GM12801 (cell line): Measurements from ENCODE around the gene HDHD5.

Source experiments
- TF ChIP-seq, protein P1 (sequence below): IDR thresholded peaks from one replicate; pipeline ENCODE4 v1.5.1; 2011; ENCODE audit warnings: control low read depth; ENCODE audit not compliant: insufficient read length; ENCODE audit errors: extremely low read depth

HDHD5 gene

DNA sequence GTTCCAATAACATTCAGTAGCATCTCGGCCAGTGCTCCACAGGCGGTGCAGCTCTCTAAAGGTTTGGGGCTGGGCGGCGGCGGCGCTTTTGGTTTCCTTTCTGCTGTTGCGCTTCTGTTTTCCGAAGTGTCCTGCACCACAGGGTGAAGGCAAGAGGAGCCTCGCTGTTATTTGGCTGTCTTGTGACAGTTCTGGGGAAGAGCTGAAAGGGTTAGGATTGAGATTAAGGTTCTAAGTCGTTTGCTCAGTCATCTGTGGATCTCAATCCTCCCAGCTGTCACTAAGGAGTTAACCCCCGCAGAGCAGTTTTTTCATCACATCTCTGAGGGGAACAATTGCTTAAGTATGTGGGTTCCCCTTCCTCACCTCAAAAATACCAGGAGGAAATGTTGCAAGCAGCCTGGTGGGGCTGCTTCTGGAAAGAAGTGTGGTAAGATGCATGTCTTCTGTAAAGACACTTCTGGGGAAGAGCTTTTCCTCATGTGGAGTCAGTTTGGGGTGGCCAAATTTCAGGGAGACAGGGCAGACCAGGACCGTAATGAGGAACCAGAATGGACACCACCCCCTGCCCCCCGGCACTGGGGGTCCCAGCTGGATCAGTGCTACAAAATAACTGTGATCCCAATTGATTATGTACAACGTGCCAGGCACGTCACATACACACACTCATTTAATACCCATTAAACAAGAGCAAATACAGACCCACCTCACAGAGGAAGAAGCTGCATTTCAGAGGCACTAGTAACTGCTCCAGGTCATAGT is 52.1 kb downstream of the HDHD5 start:
- TF ChIP-seq, protein P1, sequence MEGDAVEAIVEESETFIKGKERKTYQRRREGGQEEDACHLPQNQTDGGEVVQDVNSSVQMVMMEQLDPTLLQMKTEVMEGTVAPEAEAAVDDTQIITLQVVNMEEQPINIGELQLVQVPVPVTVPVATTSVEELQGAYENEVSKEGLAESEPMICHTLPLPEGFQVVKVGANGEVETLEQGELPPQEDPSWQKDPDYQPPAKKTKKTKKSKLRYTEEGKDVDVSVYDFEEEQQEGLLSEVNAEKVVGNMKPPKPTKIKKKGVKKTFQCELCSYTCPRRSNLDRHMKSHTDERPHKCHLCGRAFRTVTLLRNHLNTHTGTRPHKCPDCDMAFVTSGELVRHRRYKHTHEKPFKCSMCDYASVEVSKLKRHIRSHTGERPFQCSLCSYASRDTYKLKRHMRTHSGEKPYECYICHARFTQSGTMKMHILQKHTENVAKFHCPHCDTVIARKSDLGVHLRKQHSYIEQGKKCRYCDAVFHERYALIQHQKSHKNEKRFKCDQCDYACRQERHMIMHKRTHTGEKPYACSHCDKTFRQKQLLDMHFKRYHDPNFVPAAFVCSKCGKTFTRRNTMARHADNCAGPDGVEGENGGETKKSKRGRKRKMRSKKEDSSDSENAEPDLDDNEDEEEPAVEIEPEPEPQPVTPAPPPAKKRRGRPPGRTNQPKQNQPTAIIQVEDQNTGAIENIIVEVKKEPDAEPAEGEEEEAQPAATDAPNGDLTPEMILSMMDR: no peak

DNA sequence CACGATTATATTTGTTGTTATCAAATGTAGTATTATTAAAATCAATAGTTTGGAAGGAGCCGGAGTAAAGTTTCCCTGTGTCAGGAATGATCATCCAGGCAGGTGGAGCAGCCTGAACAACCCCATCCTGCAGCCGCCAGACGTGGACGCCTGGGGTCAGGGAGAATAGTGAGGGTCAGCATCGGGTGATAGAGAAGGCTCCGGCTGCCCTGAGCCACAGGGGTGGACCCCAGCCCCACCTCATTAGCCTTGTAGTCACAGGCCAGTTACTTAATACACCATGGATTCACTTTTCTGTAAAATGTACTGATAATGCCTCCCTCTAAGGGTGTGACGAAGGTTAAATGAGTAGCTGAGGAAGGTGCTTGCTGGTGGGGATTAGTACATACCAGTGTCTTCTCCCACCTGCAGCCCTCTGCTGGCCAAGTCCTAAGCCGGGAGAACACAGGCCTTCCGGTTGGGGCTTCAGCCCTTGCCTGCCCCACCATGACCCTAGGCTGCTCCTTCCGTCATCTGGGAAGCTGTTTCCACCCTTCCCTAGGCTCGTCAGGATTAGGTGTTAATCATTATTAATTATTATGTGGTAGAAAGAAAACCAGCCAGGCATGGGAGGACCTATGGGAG is 52.8 kb downstream of the HDHD5 start:
- TF ChIP-seq, protein P1: no peak

DNA sequence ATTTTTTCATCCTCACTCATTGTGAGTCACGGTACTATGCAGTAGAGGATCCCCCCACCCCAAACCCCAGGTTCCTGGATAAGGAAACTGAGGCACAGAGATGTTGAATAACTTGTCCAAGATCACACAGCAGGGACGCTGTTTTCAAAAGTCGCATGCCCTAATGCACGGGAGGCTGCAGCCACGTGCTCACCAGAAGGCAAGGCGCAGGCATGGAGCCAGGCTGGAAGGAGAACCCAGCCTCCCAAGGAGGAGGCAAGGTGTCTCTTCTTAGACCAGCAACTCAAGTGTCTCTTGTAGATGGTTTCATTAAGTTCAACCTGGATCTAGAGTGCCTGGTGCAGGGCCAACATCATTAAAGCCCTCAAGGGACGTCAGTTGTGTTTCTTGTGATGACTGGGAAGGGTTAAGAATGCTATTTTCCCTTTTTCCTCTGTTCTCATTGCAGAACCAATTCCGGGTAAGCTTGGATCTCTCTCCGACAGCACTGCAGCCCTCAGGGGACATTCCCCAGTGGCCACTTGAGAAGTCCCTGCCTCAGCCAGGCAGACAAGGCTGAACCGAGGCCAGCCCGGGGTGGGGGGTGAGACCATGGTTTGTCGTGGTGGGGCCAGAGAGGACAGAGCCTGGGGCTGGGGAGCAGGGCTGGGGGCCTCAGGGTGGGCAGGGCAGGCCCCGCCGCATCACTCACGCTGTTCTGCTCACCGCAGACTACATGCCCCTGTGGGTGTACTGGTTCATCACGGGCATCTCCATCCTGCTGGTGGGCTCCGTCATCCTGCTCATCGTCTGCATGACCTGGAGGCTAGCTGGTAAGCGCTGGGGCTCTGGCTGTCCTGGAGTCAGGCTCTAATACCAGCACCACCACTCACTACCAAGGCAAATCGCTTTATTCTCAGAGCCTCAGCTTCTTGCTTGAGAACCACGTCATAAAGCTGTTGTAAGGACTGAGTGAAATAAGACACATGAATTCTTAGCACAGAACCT is 53.6 kb downstream of the HDHD5 start:
- TF ChIP-seq, protein P1: no peak

DNA sequence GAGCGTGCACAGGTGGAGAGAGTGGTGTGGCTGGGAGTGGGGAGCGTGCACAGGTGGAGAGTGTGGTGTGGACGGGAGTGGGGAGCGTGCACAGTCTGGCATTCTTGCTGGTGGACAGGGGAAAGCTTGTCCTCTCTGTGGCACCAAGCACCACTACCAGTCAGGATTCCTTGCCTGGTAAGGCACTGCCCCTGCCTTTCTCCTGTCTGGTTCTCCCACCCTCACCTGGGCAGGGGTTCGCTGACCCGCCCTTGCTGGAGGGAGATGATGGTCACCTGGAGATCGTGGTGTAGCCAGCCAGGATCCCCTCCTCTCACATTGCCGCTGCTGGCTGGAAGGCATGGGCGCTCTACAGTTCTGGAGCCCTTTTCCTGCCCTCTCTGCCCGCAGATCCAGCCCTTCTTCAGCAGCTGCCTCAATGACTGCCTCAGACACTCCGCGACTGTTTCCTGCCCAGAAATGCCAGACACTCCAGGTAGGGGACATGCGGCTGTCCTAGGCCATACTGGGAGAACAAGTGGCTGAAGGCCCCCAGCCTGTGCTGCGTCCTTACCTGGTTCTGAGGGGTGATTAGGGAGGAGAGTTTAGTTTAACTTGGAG is 54.6 kb downstream of the HDHD5 start:
- TF ChIP-seq, protein P1: no peak

DNA sequence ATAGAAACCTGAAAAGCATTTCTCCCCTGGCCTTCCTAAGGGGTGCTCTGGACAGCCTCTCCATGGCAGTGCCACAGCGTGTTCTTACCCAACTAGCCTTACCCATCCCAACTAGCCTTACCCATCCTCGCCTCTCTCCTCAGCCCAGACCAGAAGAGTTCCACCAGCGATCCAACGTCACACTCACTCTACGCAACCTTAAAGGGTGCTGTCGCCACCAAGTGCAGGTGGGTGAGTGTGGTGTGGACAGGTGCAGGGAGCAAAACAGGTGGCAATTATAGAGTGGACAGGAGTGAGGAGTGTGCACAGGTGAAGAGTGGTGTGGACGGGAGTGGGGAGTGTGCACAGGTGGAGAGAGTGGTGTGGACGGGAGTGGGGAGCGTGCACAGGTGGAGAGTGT is 55.7 kb downstream of the HDHD5 start:
- TF ChIP-seq, protein P1: no peak

DNA sequence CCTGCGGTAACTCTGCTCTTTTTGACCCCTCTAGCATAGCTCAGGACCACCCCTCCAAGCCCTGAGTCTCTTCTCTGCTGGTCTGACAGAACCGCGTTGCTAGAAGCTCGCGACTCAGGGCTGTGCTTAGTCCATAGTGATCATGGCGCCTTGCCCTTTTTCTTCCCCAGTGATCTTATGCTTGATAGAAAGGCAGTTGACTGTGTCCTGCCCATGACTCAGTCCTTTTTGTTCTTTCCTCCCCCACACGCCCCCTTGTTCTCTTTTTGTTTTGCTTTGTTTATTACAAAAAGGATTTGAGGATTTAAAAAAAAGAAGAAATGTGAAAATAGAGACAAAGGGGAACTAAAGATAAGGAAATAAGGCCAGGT is 56.8 kb downstream of the HDHD5 start:
- TF ChIP-seq, protein P1: no peak
